ENCODE measurements around the gene NAIF1. TPM values are rescaled to one million over a fixed set of nuclear protein-coding genes. Genes with fewer than 3 reads are reported as not detected.

NAIF1 gene
- total RNA-seq, 1 experiment from 2014 or later: 12.4 TPM

- TF ChIP-seq ATF3 (CRISPR knock-in tag; conservative IDR thresholded peaks at IDR 0.05) (no peak), MYBL2 (CRISPR knock-in tag; IDR thresholded peaks at IDR 0.05) (no peak), IRF2 (CRISPR knock-in tag; IDR thresholded peaks at IDR 0.05; ENCODE audit: borderline replicate concordance, low read depth) (no peak), ZNF423 (CRISPR knock-in tag; IDR thresholded peaks at IDR 0.05) (no peak), TEAD4 (CRISPR knock-in tag; IDR thresholded peaks at IDR 0.05) (no peak), SP1 (CRISPR knock-in tag; conservative IDR thresholded peaks at IDR 0.05) (no peak), ZNF138 (CRISPR knock-in tag; conservative IDR thresholded peaks at IDR 0.05) (no peak), MXD4 (CRISPR knock-in tag; IDR thresholded peaks at IDR 0.05; ENCODE audit: borderline replicate concordance) (no peak)
- TF ChIP-seq, protein P1, sequence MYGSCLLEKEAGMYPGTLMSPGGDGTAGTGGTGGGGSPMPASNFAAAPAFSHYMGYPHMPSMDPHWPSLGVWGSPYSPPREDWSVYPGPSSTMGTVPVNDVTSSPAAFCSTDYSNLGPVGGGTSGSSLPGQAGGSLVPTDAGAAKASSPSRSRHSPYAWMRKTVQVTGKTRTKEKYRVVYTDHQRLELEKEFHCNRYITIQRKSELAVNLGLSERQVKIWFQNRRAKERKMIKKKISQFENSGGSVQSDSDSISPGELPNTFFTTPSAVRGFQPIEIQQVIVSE (CRISPR knock-in tag; IDR thresholded peaks at IDR 0.05; ENCODE audit: borderline replicate concordance): no peak
These were observed 20.1 kb upstream of the NAIF1 start (continued) for GRCh38 chr9:128087262-128087661.

- no peak for ATAC-seq
- POLR2A ChIA-PET: no interaction called here
- no peak for TF ChIP-seq TP53 (CRISPR knock-in tag; IDR thresholded peaks at IDR 0.05)
- Mint-ChIP-seq H3K9me3 (no peaks in the 10 kb centered on the region), H3K4me1 (peaks cover 19% of the 10 kb centered on the region), H3K36me3 (no peaks in the 10 kb centered on the region), H3K4me3 (no peak overlapping the region), H3K27me3 (ENCODE audit: low read depth) (no peaks in the 10 kb centered on the region), H3K27ac (no peak overlapping the region)
- no peak for DNase-seq (ENCODE audit: low spot score)
- CTCF ChIA-PET: interaction anchor here (0.6 to 1.3 kb wide), 2 partner anchors 39 to 50 kb away, joined by 3 to 4 read pairs; no protein-coding TSS in a partner anchor
These were observed 18.8 kb upstream of the NAIF1 start for GRCh38 chr9:128085943-128086342.

- Mint-ChIP-seq H3K27ac (no peak overlapping the region), H3K9me3 (no peaks in the 10 kb centered on the region), H3K36me3 (no peaks in the 10 kb centered on the region), H3K4me3 (no peak overlapping the region), H3K4me1 (peaks cover 19% of the 10 kb centered on the region), H3K27me3 (ENCODE audit: low read depth) (no peaks in the 10 kb centered on the region)
- TF ChIP-seq PRRX2 (CRISPR knock-in tag; IDR thresholded peaks at IDR 0.05) (no peak), ZNF532 (CRISPR knock-in tag; IDR thresholded peaks at IDR 0.05; ENCODE audit: borderline replicate concordance) (no peak), EMX1 (CRISPR knock-in tag; IDR thresholded peaks at IDR 0.05) (no peak), HMGXB4 (CRISPR knock-in tag; IDR thresholded peaks at IDR 0.05) (no peak), TEAD1 (CRISPR knock-in tag; IDR thresholded peaks at IDR 0.05) (no peak), ZBTB21 (CRISPR knock-in tag; IDR thresholded peaks at IDR 0.05; ENCODE audit: borderline replicate concordance) (no peak), CBFB (CRISPR knock-in tag; IDR thresholded peaks at IDR 0.05; ENCODE audit: low read depth) (no peak), NFYB (CRISPR knock-in tag; conservative IDR thresholded peaks at IDR 0.05; ENCODE audit: low read depth) (no peak), NR2C2 (CRISPR knock-in tag; IDR thresholded peaks at IDR 0.05) (no peak), IRF2 (CRISPR knock-in tag; IDR thresholded peaks at IDR 0.05; ENCODE audit: borderline replicate concordance, low read depth) (no peak)
- TF ChIP-seq, protein P2, sequence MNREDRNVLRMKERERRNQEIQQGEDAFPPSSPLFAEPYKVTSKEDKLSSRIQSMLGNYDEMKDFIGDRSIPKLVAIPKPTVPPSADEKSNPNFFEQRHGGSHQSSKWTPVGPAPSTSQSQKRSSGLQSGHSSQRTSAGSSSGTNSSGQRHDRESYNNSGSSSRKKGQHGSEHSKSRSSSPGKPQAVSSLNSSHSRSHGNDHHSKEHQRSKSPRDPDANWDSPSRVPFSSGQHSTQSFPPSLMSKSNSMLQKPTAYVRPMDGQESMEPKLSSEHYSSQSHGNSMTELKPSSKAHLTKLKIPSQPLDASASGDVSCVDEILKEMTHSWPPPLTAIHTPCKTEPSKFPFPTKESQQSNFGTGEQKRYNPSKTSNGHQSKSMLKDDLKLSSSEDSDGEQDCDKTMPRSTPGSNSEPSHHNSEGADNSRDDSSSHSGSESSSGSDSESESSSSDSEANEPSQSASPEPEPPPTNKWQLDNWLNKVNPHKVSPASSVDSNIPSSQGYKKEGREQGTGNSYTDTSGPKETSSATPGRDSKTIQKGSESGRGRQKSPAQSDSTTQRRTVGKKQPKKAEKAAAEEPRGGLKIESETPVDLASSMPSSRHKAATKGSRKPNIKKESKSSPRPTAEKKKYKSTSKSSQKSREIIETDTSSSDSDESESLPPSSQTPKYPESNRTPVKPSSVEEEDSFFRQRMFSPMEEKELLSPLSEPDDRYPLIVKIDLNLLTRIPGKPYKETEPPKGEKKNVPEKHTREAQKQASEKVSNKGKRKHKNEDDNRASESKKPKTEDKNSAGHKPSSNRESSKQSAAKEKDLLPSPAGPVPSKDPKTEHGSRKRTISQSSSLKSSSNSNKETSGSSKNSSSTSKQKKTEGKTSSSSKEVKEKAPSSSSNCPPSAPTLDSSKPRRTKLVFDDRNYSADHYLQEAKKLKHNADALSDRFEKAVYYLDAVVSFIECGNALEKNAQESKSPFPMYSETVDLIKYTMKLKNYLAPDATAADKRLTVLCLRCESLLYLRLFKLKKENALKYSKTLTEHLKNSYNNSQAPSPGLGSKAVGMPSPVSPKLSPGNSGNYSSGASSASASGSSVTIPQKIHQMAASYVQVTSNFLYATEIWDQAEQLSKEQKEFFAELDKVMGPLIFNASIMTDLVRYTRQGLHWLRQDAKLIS (CRISPR knock-in tag; IDR thresholded peaks at IDR 0.05; ENCODE audit: borderline replicate concordance): no peak
- TF ChIP-seq, protein P3, sequence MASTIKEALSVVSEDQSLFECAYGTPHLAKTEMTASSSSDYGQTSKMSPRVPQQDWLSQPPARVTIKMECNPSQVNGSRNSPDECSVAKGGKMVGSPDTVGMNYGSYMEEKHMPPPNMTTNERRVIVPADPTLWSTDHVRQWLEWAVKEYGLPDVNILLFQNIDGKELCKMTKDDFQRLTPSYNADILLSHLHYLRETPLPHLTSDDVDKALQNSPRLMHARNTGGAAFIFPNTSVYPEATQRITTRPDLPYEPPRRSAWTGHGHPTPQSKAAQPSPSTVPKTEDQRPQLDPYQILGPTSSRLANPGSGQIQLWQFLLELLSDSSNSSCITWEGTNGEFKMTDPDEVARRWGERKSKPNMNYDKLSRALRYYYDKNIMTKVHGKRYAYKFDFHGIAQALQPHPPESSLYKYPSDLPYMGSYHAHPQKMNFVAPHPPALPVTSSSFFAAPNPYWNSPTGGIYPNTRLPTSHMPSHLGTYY (CRISPR knock-in tag; IDR thresholded peaks at IDR 0.05): no peak
- CTCF ChIA-PET: interaction anchor here (0.7 to 2.3 kb wide), 5 partner anchors 33 to 1198 kb away, joined by 3 to 7 read pairs (median 5); no protein-coding TSS in a partner anchor
- POLR2A ChIA-PET: no interaction called here
- ATAC-seq: no peak
- no peak for DNase-seq (ENCODE audit: low spot score)
These were observed 17.6 kb upstream of the NAIF1 start for GRCh38 chr9:128084746-128085145.
